Cortex of kidney (tissue), 1 donor: ENCODE results near the gene CRBN.

Experiments
- DNase-seq: peaks from one replicate; lab custom pipeline; 2025; lab: John Stamatoyannopoulos, UW

The CRBN gene

DNA sequence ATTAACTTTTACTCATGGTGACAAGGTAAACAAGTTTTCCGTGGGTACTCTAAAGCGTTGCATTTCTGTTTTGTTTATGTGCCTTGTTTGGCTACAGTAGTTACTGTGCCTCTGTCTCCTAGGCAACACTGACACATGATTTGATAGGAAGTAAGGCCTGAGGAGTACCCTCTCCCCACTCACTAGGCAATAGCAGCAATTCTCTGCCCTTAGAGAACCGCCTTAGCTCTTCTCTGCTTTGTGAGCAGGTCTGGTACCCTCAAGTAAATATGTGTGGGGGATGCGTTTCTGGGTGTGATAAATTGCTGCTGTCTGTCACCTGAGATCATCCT is 69.2 kb downstream of the CRBN start, which contains the start of gene IL5RA:
Gene IL5RA (minus strand): TSS at position 76 of the 332 bp plus-strand sequence. CDS start 5,390 bp downstream, outside the sequence.
- no peak for DNase-seq

DNA sequence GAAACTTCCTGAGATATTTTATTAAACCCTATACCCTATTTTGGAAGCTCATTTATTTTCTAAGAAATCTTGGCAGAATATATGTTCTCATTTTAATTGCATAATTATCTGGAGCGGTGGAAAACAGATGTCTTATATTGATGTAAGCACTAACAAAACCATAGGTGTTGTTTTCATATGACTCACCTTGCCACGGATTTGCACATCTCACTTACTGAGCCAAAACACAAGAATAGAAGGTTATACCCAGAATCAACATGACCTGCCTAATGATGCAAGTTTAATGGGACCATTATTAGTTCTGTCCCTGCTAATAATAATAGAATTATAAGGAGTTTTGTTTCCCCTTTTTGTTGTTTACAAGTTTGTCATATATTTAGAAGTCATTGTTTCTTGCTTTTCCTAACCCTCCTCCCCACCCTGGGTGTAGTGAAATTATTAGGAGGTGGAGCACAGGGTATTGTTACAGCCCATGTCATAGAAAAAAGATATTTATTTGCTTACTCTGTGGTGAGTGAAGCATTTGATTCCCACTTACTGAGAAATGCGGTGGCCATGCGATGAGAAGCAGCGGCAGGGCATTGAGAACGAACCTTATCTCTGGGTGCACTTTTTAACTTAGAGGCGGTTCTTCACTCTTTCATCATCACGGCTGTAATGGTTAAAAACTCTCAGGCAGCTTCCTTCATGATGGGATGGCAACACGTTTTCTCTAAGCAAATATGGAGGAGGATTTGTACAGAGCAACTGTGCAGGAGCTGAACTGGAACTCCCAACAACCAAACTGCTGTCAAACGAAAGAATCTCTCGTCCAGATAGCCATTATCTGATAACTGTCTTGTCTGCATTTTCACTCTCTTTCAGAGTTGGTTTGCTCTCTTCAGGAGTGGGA is 69.8 kb downstream of the CRBN start:
- DNase-seq: no peak

DNA sequence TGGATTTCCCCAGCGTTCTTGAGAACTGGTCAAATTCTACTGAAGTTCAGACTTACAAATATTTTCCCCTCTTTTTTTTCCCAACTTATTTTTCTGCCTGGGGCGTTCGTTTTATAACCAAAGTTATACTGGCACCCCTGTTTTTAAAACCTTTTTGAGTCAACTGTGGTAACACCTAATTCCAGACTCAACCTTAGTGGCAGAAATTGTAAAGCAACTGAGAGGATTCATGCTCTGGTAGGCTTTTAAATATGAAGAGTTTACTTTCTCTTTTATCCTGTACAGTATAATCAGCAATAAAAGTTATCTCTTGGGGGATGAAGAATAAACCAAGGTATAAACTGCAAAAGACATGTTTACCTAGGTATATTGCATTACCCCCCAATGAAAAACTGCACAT is 71.6 kb downstream of the CRBN start:
- DNase-seq: no peak

DNA sequence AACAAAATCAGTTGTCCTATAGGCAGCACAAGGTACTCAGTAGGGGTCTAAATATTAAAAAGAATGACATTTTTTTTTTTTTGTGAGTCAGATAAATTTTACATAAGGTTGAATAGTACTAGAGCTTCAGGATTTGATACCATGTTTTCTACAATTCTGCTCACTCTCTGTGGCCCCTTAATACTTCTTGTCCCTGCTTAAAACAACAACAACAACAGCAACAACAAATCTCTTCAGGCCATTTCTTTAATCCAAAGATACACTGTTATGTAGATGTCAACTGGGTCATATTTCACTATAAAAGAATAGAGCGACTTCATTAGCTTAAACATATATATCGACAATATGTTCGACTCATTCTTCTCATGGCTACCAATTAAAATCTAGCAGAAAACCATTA is 72.3 kb downstream of the CRBN start:
- DNase-seq: no peak

DNA sequence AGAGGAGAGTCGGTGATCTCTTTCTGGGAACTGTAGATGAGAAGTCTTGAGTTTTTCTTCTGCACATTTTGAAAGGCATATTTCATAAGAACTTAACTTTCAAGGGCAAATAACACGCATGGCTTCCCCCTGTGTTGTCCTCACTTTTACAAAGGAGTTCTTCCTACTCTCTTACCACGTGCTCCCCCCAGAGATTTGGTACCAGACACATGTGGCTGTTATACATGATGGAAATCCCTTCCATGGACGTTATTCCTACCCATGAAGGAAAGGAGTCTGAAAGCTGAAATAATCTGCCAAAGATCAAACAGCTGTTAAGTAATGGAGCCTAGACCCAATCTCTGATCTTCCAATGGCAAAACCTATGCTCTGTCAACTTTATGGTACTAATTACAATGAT is 73.7 kb downstream of the CRBN start:
- no peak for DNase-seq

DNA sequence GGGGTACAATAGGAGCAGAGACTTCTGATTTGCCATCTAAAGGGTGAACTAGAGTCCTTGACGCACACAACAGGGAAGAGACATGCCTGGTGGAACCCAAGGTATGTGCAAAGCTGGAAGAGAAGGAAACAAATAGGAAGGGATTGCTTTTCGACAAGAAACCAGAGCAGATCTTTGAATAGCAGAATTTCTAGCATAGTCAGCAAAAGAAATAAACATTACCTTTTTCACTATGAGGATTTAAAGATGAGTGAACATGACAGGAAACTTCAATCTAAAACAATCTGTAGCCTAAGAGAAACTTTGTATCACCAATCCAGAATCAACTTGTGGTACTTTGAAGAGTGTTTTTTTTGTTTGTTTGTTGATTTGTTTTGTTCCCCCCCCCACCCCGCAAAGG is 74.2 kb downstream of the CRBN start:
- DNase-seq: no peak

DNA sequence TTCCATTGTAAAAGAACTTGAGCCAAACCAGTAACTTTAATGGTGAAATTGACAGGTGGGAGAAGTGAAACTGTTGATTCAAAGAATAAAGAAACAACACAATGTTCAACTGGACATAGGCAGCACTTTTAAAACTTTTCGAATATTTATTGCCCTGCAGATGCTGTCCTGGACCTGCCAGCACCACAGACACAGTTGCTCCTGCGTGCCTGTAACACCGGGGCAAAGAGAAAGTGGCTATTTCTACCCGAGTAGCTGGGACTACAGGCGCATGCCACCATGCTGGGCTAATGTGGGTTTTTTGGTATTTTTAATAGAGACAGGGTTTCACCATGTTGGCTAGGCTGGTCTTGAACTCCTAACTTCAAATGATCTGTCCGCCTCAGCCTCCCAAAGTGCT is 76.7 kb downstream of the CRBN start:
- no peak for DNase-seq

DNA sequence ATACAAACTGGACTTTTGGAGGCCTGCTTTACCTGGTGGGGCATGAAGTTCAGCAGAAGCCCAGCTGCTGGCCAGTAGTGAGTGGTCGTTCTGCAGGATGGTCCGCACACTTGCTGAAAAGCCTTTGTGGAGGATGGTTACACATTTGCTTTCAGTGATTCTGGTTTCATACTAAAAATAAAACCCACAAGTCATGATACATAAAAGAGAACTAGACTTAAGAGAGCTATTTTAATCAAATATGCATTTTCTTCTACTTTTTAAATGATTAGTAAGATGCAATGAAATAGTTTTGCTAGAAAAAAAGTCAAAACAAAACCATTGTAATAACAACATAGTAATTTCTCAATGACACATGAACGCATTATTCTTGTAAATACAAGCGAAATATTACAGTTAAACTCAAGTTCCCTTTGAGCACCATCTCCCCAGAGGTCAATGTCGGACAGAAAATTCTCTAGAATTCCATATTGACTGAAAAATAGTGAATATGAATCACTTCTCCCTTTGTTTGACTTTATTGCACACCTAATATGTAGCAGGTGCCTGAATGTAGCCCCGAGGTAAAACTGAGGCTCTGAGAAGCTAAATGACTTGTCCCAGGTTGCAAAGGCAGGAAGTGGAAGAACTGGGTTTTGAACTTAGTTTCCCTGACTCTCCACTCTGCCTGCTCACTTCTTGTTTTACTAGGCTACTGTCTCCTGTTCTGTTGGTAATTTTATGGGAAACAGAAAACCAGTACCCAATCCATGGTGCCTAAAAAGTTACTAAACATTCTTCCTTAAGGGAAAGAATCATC is 77.6 kb downstream of the CRBN start:
- no peak for DNase-seq
